HL-60 (cell line): ENCODE results near the gene TLE3.

Experiments
- CTCF ChIP-seq: IDR thresholded peaks from one replicate; pipeline ENCODE4 v1.5.1; 2011; ENCODE audit warnings: low read length, control low read depth, inconsistent platforms; ENCODE audit not compliant: insufficient read depth
- POLR2AphosphoS5 ChIP-seq: IDR thresholded peaks from 2 replicates; pipeline ENCODE4 v1.6.1; 2012; ENCODE audit warnings: low read depth

GRCh38 chr15:70102827-70103226, 5.1 kb upstream of the TLE3 start:
- TF ChIP-seq CTCF (no peak), POLR2AphosphoS5 (no peak)
